T-helper 2 cell (primary cell): ENCODE measurements around the gene LMO1.

Source experiments
- DNase-seq, 5 experiments: peaks; one replicate each; pipeline versions ENCODE4 v3.0.0 to v3.0.0-alpha.2; 2012 to 2022

Gene LMO1

DNA sequence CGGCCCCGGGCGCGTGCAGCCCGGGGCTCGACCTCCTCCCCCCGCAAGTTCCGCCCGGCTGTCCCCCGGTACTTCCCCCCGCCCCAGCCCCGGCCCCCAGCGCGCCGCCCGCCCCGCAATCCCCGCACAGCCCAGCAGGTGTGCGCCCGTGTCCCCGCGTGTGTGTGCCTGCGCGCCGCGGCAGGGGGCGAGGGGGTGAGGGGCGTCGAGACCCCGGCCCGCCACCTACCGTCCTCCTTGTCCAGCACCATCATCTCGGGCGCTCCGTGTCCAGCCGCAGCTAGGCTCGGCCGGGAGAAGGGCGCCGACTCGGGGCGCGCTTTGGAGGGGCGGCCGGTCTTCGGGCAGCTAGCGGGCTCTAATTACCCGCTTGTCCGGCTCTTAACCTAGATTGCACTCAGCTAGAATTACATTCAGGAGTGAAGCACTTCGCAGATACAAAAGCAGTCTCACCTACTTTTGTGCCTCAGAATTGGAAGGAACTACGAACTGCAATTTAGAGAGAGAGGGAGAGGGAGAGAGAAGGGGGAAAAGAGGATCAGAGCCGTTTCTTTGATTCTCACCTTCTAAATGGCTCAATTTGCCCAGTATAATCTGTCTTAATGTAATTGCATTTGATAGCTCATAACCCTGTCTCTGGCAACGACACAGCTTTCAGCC lies 439 bp downstream of the LMO1 start:
- DNase-seq: no peak

- DNase-seq: peak in 1 of 5 experiments; percentile 58
These were observed 1.0 kb downstream of the LMO1 start for GRCh38 chr11:8262552-8263108.

DNA sequence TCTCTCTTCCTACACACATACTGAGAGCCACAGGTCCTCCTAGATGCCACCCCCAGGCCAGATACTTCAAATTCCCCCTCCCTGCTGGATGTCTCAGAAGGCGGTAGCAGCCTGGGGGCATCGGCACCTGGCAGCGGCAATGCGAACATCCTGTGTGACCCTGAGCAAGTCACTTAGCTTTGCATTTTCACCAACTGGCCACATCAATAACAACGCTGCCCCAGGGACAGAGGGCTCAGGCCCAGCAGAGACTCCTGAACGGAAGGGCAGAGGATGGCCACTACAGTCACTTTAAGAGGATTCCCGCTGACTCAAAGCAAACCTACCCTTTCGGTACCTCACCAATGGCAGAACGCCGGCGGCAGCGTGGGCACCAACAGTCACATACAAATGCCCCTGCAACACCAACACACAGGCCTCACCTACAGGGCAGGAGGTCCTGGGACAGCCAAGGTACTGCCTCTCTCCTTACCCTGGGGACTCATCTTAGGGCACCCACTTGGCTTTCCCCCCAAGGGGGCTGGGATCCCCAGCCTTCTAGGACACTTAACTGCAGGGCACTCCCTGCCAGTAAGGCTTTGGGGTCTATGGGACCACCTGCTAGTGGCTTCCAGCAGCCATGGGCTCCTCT lies 1.6 kb downstream of the LMO1 start:
- no peak for DNase-seq

GRCh38 chr11:8261291-8261690 lies 2.4 kb downstream of the LMO1 start:
- no peak for DNase-seq

DNA sequence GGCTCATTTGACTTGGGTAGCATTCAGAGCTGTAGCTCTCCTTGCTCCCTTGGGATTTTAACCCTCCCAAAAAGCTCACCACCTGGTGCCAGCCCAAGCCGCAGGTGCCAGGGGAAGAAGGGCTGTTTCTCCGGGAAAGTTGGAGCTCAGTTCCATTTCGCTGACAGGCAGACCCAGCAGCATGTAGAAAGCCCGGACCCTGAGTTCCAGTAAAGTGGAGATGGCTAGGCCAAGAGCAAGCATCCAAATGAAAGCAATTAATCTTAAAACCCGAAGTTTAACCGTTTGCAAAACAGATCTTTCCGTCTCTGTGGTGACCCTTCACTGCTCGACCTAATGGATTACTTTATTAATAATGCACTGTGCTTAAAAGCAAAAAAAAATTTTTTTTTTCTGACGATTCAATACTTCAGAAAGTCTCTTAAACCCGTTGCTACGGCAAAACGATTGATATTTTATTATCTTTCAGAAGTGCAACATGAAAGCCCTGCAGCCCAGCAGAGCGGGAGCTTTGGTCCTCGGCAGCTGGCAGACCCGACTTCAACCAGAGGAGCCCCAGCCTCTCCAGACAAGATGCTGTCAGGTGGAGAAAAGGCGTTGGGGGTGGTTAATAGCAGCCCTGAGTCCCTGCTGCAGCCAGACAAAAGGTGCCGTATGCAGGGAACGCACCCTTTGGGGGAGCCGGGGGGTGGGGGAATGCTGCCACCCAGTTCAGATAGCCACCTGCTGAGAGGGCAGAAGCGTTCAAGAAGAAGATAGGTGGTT lies 3.3 kb downstream of the LMO1 start:
- no peak for DNase-seq

DNA sequence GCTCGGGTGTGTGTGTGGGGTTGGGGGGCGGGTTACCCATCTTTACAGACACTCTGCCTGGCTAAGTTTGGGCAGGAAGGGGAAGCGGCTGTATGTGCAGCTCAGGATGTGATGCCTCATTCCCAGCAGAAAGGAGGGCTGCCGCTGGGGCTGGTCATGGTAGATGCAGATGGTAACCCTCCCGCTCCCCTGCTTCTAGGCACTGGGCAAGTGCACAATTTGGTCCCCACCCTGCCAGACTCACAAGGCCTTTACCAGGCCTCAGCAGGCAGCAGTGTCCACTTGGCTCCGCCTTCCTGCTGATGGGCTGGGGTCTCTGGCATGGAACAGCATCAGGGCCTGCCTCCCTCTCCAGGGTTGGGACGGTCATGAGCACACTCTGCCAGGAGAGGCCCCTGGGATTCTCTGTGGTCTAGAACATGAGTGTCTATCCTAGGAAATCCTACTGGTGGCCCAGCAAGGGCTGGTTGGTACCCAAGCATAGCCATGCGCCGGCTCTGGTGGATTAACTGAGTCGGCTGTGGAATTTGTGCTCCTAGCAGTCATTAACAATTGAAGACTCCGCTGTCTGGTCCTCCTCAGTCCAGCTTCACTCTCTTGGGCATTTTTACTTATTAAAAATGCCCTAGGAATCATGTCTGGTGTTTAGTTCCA lies 4.2 kb downstream of the LMO1 start:
- DNase-seq: no peak

DNA sequence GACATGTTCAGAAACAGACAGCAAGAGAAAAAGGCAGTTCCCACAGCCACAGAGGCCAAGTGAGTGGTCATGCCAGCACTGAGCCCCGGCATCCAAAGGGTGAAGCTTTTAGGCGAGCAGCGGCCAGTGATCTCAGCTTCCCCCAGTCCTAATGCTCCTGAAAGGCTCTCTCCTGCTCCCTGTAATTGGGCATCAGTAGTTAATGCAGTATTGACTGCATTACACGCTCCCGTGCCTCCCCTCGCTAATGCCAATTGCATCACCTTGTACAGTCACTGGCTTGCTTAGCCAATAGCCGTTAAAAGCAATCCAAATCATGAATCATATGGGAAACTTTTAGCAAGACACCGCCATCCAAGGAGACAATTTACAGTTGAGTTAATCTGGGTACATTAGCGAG lies 4.9 kb downstream of the LMO1 start:
- DNase-seq: no peak

DNA sequence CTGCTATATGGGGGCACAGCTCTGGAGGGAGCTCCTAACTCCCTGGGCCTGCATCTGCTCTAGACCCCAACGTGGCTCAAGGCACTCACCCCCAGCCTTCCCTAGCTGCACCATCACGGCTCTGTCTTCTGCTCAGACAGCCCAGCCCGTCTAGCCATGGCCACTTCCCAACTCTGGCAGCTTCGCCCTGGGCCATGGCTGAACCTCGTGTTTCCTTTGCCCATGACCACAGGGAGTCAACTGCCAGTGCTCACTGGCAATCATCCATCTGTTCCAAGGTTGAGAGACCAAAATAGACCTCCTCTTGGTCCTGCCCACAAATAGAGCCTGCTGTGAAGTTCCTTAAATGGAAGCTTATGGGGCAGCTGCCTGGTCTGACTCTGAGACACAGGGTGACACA lies 5.4 kb downstream of the LMO1 start:
- no peak for DNase-seq

DNA sequence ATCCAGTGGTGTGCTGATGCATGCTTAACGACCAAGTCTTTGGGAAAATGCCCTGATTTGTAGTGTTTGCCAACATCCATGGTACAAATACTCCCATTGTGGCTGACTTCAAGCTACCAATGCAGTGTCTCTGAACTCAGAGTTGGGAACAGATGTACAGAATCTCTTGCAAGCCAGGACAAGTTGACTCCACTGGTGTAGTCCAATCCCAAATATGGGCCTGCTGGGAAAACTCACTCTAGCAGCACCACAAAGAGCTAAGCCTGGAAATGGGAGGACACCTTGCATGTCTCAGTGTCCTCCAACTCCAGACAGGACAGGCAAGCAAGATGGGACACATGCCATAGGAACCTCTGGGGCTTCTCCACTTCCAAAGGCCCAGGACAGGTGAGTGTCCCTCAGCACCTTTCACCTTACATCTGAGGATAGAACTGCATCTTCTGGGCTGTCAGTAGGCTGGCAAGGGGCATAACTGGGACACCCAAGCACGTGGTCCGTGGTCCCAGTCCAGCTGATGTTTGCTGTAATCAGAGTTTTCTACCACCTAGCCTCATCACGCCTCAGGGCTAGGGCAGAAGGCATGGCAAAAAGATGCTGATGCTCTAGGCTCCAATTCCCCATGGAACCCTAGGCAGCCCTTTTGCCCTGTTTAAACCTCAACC lies 6.5 kb downstream of the LMO1 start:
- no peak for DNase-seq

- DNase-seq: no peak
These were observed 7.2 kb downstream of the LMO1 start for GRCh38 chr11:8256271-8257002.

DNA sequence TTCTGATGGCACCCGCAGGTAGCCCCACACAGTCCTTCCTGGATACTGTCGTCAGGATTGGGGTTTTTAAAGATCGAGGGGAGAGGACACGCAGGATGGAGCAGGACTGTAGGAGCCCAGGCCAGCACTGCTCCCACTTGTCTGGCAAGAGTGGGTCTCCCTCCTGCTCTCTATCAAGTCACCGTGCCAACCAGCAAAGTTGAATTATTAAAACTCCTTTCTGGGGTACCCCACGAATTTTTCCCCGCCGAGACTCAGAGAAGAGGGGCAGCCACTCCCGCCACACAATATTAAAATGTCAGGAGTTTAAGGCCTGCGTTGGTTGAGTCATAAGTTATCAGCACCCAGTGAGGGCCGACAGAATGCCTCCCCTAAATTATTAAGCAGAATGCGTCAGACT lies 10.1 kb downstream of the LMO1 start:
- no peak for DNase-seq

- DNase-seq: no peak
These were observed 10.7 kb downstream of the LMO1 start for GRCh38 chr11:8252946-8253345.

- DNase-seq: no peak
These were observed 11.3 kb downstream of the LMO1 start for GRCh38 chr11:8252388-8252787.

GRCh38 chr11:8251616-8252295 lies 11.9 kb downstream of the LMO1 start:
- no peak for DNase-seq

- no peak for DNase-seq
These were observed 12.6 kb downstream of the LMO1 start for GRCh38 chr11:8250981-8251615.

DNA sequence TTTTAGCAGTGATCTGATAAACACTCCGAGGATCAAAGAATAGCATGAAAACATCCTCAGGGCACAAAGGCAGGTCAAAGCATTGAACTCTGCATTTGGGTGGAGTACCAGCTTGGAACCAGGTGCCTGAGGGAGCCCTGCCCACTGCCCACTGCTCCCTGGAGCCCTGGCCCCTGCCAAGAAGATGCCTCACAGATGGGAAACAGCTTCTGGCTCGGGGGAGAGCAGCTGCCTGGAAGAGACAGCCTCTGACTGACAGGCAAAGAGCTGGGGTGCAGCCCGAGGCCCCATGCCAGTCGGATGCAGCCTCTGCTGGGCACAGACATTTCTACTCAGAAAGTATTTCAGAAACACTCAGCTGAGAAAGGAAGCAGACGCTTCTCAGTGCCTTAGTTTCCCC lies 13.2 kb downstream of the LMO1 start:
- no peak for DNase-seq

GRCh38 chr11:8249482-8249881 lies 14.2 kb downstream of the LMO1 start:
- DNase-seq: no peak

DNA sequence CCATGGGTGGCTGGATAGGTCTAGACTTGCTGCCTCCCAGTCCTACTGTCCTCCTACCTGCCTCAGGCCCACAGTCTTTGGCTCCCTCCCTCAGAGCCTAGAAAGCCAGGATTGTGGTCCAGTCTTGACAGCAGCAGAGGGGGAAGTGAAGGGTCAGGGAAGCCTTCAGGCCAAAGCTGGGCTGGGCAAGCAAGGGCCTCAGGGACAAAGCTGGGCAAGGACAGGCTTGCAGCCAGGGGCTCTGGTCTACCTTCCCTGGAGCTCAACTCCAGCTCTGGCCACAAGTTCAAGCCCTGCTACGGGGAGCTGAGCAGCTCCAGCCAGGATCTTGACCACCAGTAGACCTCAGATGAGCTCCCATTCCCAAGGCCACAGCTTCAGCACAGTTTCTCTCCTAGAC lies 14.9 kb downstream of the LMO1 start:
- DNase-seq: no peak

DNA sequence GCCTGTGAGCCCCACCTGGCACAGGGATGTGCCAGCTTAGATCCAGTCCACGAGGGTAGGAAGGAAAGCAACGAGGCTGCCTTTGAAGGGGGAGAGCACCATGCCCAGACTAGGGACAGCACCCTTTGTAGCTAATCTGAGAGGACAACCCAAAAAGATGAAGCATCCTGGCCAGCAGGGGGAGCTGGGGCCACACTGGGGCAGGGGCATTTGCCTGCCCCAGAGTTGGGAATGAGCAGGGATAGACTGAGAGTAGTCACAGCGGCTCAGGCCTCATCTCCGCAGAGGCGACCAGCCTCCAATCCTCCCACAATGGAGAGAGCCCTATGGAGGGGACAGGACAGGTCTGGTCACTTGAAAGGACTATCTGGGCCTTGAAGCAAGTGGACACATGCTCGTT lies 16.4 kb downstream of the LMO1 start:
- DNase-seq: no peak

- DNase-seq: no peak
These were observed 20.2 kb downstream of the LMO1 start for GRCh38 chr11:8243458-8243857.
